Fibroblast of skin of abdomen (primary cell): ENCODE results near the gene APOL4. TPM values are rescaled to one million over a fixed set of nuclear protein-coding genes. Genes with fewer than 3 reads are reported as not detected.
"Not testable (repeated sequence)": the region's sequence is repeated elsewhere in the genome, so short reads cannot be mapped to it uniquely, and the experiment has no call there.

Experiments used
- DNase-seq: peaks from one replicate; pipeline ENCODE4 v3.0.0-alpha.2; 2013
- polyA plus RNA-seq, 2 experiments: library from polyadenylated mRNA; unstranded; fragments of 120-200 nt; gene quantifications; one replicate each; pipeline ENCODE4 v1.2.1, GENCODE V29; 2013; ENCODE audit not compliant: insufficient read length in 2 of 2

APOL4 gene
- 0.37 TPM for polyA plus RNA-seq (2013, experiment 1 of 2; ENCODE audit: insufficient read length)
- 0.40 TPM for polyA plus RNA-seq (2013, experiment 2 of 2; ENCODE audit: insufficient read length)

GRCh38 chr22:36201630-36202319 lies at the start of gene APOL4:
Gene APOL4, minus strand, starts transcription at chr22:36201809. Its CDS starts 75 bp downstream, at chr22:36201734.
- peak; percentile 29 for DNase-seq

GRCh38 chr22:36250292-36250960 lies 48.8 kb upstream of the APOL4 start:
- not testable (repeated sequence) for DNase-seq

GRCh38 chr22:36249160-36249559 lies 47.6 kb upstream of the APOL4 start:
- DNase-seq: no peak

DNA sequence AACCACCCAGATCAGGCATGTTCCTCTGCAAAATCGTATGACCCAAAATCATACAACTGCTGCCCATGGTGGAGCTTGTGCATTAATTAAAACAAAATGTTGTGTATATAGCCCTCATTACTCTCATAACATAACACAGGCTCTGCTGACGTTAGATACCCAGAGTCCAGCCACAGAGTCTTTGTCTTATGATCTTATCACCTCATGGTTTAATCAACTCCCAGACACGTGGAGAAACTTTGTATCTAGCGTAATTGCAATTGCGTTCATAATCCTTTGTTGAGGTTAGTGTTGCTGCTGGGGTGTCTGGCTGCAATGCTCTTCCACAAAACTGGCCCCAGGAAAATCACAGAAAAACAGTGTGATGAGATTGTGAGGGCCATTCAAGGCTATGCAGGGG lies 46.3 kb upstream of the APOL4 start:
- DNase-seq: no peak

GRCh38 chr22:36246718-36247117 lies 45.1 kb upstream of the APOL4 start:
- DNase-seq: no peak

DNA sequence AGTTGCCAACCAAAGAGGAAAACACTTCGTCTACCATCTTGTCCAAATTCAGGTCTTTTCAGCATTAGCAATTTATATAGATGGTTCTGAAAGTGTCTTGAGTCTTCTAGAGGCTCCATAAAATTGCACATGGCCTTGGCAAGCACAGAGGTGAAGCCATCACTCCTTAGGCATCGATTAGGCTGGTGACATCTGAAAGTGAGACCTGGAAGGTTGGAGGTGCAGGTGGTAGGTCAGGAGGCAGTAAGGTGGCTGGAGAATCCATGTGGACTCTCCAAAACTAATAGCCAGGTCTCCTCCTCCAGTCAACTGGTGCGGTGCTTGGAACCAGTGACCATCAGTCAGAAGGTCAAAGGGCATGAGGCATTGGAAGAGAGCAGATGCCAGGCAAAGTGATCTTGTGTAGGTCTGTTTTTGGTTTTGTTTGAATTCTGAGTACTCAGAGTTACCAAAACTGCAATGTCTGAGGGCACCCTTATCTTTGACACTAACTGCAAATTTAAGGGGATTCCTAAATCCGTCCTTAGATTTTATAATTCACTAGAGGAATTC lies 44.3 kb upstream of the APOL4 start:
- DNase-seq: no peak

- peak; percentile 76 for DNase-seq
These were observed 43.1 kb upstream of the APOL4 start for GRCh38 chr22:36244522-36245391.

GRCh38 chr22:36243986-36244385 lies 42.4 kb upstream of the APOL4 start:
- no peak for DNase-seq

DNA sequence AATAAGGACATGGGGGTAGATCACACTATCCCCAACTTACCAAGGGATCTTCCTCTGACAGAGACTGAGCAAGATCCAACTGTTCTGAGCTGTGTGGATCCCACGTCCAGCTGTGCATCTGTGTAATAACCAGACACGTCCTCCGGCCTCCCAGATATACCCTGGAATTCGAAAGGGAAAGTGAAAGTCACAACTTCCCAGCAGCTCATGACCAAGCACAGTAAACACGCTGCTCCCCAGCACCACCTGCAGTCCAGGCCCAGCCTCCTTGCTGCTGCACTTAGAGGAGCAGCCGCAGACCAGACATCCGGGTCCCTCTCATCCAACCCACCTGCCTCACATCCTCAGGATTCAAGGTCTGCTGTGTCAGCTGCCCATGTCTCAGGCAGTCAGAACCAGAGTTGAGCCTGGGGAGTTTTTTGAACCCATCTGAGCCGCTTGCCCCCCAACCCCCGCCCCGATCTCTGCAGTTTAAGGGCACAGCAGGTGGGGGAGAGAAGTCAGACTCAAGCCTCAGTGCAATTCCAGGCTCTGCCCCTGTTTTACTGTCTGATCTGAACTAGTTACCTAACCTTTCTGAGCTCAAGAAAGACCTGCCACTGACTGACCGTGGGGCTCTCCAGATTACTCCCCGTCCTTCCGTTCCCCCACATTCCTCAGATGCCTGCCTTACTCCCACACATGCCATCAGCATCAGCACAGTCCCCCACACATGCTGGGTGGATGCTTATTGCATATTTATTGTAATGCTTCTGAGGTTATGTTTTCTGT lies 38.0 kb upstream of the APOL4 start, which contains the start of gene APOL2:
Gene APOL2 (minus strand): TSS at position 127 of the 771 bp plus-strand sequence. CDS start 6,365 bp downstream, outside the sequence.
- peak; percentile 94 for DNase-seq

GRCh38 chr22:36239150-36239400 lies 37.5 kb upstream of the APOL4 start:
- DNase-seq: no peak

DNA sequence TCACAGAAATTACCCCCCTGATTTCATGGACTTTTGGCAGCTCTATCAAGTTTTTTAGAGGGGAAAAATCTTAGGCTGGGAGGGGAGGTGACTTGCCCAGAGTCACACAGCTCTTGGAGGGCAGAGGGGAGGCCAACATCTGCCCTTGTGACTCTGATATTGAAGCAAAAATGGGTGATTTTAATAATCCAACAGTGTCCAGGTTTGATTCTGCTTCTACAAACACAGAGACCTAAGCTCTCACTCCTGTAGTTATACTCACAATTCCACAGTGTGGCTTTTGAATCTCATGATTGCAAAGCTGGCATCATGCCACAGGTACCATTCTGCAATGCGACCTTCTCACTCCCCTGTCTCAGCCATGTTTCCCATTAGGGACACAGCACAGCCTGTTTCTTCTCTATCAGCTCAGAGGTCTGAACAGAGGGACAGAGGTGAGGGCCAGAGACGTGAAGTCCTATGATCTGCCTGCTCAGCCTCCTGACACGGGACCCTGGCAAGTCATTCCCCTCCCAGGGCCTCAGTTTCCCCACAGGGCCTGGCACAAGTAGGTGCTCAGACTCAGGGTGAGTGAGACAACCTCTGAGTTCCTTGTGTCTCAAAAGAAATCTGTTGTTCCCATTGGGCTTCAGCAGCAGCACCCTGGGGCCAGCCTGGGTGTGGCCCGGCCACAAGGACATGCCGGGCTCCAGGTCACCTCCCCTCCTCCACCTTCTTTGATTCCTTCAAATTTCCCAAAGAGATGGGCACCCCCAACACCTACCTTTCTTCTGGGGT lies 37.0 kb upstream of the APOL4 start:
- DNase-seq: no peak

- no peak for DNase-seq
These were observed 36.1 kb upstream of the APOL4 start for GRCh38 chr22:36237462-36238372.

- DNase-seq: no peak
These were observed 35.0 kb upstream of the APOL4 start for GRCh38 chr22:36236388-36237319.

DNA sequence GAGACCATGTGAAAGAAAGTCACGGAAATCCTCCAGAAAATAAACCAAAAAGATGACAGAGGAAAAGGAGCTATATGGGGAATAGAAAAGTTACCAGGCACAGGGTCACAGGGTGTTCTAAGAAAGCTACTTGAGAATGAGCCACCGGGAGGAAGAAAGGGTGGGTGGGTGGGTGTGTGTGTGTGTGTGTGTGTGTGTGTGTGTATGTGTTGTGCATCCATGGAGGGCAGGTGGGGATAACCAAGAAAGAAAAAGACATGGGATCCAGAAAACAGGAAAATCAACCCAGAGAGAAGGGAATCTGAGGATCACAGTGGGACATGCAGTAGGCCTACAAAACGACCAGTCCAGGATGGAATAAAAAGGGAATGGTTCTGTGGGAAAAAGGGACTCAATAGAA lies 34.0 kb upstream of the APOL4 start:
- no peak for DNase-seq

DNA sequence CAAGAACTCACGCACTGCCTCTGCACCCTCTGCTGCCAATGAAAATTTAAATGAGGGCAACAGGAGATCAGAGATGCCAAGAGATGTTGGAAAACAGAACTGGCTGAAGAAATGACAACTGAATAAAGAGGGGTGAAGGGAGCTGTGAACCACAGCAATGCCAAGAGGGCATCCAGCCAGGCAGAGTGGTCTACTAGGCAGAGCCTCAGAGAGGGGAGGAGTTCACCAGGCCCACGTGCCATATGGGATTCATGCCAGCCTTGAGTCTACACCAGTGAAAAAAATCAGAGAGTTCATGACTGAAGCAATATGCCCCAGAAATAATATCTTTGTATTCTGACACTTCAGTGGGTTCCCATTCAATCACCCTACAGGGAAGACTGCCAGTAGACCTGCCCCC lies 33.3 kb upstream of the APOL4 start:
- no peak for DNase-seq

GRCh38 chr22:36234213-36234612 lies 32.6 kb upstream of the APOL4 start:
- no peak for DNase-seq

DNA sequence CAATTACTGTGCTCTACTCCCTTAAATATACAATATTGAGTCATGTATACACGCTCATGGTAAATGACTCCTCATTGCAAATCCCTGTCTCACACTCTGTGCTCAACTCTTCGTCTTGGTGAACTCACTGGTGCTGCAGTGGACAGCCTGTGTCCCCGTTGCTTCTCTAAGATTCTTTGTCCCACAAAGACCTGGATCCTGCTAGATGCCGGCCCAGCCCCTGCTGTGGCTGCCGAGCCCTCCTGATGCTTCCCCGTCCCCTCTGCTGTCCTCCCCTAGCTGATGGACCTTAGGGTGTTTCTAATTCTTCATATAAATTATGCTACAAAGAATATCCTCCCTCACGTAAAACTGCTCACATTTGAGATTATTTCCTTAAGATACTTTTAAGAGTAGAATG lies 32.2 kb upstream of the APOL4 start:
- no peak for DNase-seq

- DNase-seq: no peak
These were observed 31.2 kb upstream of the APOL4 start for GRCh38 chr22:36232715-36233401.
